Measurements from ENCODE around the gene FARP1.
A peak's percentile ranks its signal among the peaks of the same experiment; 100 is the strongest.

The FARP1 gene

GRCh38 chr13:98401934-98402333, 259.0 kb downstream of the FARP1 start:
- TF ChIP-seq ZFX (IDR thresholded peaks at IDR 0.05), result no peak
- no peak for TF ChIP-seq CTCF (conservative IDR thresholded peaks at IDR 0.05)
- H3K27ac ChIP-seq, result no peak overlapping the region

- TF ChIP-seq CTCF (conservative IDR thresholded peaks at IDR 0.05) (no peak), ZFX (IDR thresholded peaks at IDR 0.05) (no peak)
- H3K27ac ChIP-seq, result no peak overlapping the region
Measured at GRCh38 chr13:98403076-98403475, 260.2 kb downstream of the FARP1 start.

- TF ChIP-seq ZFX (IDR thresholded peaks at IDR 0.05), result no peak
- no peak for TF ChIP-seq CTCF (conservative IDR thresholded peaks at IDR 0.05)
- H3K27ac ChIP-seq, result no peak overlapping the region
Measured at GRCh38 chr13:98405107-98405571, 262.2 kb downstream of the FARP1 start.

- no peak overlapping the region for H3K27ac ChIP-seq
- TF ChIP-seq CTCF (conservative IDR thresholded peaks at IDR 0.05) (no peak), ZFX (IDR thresholded peaks at IDR 0.05) (no peak)
Measured at GRCh38 chr13:98405690-98406344, 262.9 kb downstream of the FARP1 start.

GRCh38 chr13:98406427-98406826, 263.5 kb downstream of the FARP1 start:
- TF ChIP-seq ZFX (IDR thresholded peaks at IDR 0.05), result no peak
- TF ChIP-seq CTCF (conservative IDR thresholded peaks at IDR 0.05), result no peak
- peak overlapping the region; percentile 6; the same call in 1 of the 2 replicates for H3K27ac ChIP-seq

- TF ChIP-seq ZFX (IDR thresholded peaks at IDR 0.05), result no peak
- TF ChIP-seq CTCF (conservative IDR thresholded peaks at IDR 0.05), result no peak
Measured at GRCh38 chr13:98406971-98407370, 264.1 kb downstream of the FARP1 start.

GRCh38 chr13:98407575-98407974, 264.7 kb downstream of the FARP1 start:
- no peak overlapping the region for H3K27ac ChIP-seq
- TF ChIP-seq CTCF (conservative IDR thresholded peaks at IDR 0.05) (no peak), ZFX (IDR thresholded peaks at IDR 0.05) (no peak)

More at GRCh38 chr13:98406971-98407370, 264.1 kb downstream of the FARP1 start:
- peak overlapping the region; percentile 6; the same call in 1 of the 2 replicates for H3K27ac ChIP-seq

All from C4-2B (cell line).